Thoracic aorta (tissue), 2 donors: ENCODE results near the gene CPN1. TPM values are rescaled to one million over a fixed set of nuclear protein-coding genes. Genes with fewer than 3 reads are reported as not detected.
"Not testable (repeated sequence)": the region's sequence is repeated elsewhere in the genome, so short reads cannot be mapped to it uniquely, and the experiment has no call there.

Source experiments
- ATAC-seq: fragments of 150-250 bp; one replicate; pipeline ENCODE4 v1.8.0; 2017; ENCODE audit warnings: low read depth; ENCODE audit not compliant: insufficient number of reproducible peaks, low FRiP score
- DNase-seq: peaks from one replicate; pipeline ENCODE4 v3.0.0-alpha.2; 2020; ENCODE audit warnings: low spot score
- H3K27ac ChIP-seq, 2 donors: fragments of 200-600 bp; sonication (generic); 1 replicate in 1 of 2; 2 replicates in 1 of 2; pipeline ENCODE4 v1.5.1; 2016; ENCODE audit warnings: mild to moderate bottlenecking in 2 of 2, moderate library complexity in 2 of 2
- H3K27me3 ChIP-seq: fragments of 200-600 bp; sonication (generic); replicated peaks from 2 replicates; pipeline ENCODE4 v1.6.0; 2016; ENCODE audit warnings: mild to moderate bottlenecking; ENCODE audit not compliant: insufficient read depth
- H3K36me3 ChIP-seq: fragments of 200-600 bp; sonication (generic); one replicate; pipeline ENCODE4 v1.5.1; 2016
- H3K4me1 ChIP-seq, 2 donors: fragments of 200-600 bp; sonication (generic); 1 replicate in 1 of 2; 2 replicates in 1 of 2; pipeline versions ENCODE4 v1.5.1 to v1.6.0; 2016; ENCODE audit warnings: low read depth in 2 of 2, mild to moderate bottlenecking in 1 of 2; ENCODE audit not compliant: control insufficient read depth in 1 of 2
- H3K4me3 ChIP-seq: fragments of 200-600 bp; sonication (generic); 2 replicates; pipeline ENCODE4 v1.5.1; 2016; ENCODE audit warnings: mild to moderate bottlenecking
- H3K9me3 ChIP-seq: fragments of 200-600 bp; sonication (generic); 2 replicates; pipeline ENCODE4 v1.5.1; 2016
- CTCF ChIP-seq: fragments of 200-600 bp; sonication (generic); IDR thresholded peaks from one replicate; pipeline ENCODE4 v1.5.1; 2019; ENCODE audit warnings: antibody characterized with exemption
- total RNA-seq, 2 donors: library from RNA; depleted of rRNA; stranded (reverse); fragments of >200 nt; gene quantifications; one replicate each; pipeline versions ENCODE4 v1.1.0 to v1.2.3, GENCODE V29; 2016

The CPN1 gene
- total RNA-seq, 2 donors from 2014 or later, result not detected

- Histone ChIP-seq H3K4me1 (no peaks in the 10 kb centered on the region), H3K27me3 (no peaks in the 10 kb centered on the region), H3K36me3 (no peaks in the 10 kb centered on the region), H3K9me3 (no peaks in the 10 kb centered on the region), H3K27ac (no peak overlapping the region), H3K4me3 (no peak overlapping the region)
- TF ChIP-seq CTCF, result no peak
- no peak for DNase-seq
- ATAC-seq, result no peak
Measured at GRCh38 chr10:100083623-100084022, 2.0 kb upstream of the CPN1 start.

DNA sequence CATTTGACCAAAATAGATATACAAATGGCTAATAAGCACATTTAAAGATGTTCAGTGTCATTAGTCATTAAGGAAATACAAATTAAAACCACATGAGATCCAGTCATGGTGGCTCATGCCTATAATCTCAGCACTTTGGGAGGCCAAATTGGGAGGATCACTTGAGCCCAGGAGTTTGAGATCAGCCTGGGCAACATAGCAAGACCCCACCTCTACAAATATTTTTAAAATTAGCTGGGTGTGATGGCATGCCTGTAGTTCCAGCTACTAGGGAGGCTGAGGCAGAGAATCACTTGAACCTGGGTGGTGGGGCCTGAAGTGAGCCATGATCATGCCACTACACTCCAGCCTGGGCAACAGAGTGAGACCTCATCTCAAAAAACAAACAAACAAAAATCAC is 607 bp upstream of the CPN1 start:
- not testable (repeated sequence) for DNase-seq, H3K27me3 ChIP-seq, H3K4me1 ChIP-seq, ATAC-seq, H3K4me3 ChIP-seq, H3K36me3 ChIP-seq, H3K27ac ChIP-seq, H3K9me3 ChIP-seq

DNA sequence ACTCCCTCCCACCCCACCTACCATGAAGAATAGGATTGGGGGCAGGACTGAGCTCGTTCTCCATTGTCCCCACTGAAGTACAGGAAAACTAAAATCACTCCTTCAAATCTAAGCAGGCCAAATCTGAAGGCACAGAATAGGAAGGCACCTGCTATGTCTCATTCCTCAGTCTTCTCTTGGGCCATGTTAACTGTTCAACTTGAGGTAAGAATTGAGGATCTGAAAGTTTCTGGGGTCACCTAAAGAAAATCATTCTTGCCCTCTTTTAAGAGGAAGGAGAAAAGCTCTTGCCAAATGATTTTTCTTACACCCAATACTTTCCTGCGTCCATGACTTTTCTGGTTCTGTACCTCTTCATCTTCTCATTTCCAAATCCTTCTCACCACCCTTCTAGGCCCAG is 4.9 kb downstream of the CPN1 start:
- ATAC-seq (no peak), DNase-seq (no peak)
- TF ChIP-seq CTCF, result no peak
- H3K36me3 ChIP-seq, result no peaks in the 10 kb centered on the region
- H3K27me3 ChIP-seq, result no peaks in the 10 kb centered on the region
- H3K27ac ChIP-seq, result no peak overlapping the region
- H3K4me3 ChIP-seq, result no peak overlapping the region
- H3K4me1 ChIP-seq, result peaks cover 0 to 4% of the 10 kb centered on the region in 2 donors
- no peaks in the 10 kb centered on the region for H3K9me3 ChIP-seq

DNA sequence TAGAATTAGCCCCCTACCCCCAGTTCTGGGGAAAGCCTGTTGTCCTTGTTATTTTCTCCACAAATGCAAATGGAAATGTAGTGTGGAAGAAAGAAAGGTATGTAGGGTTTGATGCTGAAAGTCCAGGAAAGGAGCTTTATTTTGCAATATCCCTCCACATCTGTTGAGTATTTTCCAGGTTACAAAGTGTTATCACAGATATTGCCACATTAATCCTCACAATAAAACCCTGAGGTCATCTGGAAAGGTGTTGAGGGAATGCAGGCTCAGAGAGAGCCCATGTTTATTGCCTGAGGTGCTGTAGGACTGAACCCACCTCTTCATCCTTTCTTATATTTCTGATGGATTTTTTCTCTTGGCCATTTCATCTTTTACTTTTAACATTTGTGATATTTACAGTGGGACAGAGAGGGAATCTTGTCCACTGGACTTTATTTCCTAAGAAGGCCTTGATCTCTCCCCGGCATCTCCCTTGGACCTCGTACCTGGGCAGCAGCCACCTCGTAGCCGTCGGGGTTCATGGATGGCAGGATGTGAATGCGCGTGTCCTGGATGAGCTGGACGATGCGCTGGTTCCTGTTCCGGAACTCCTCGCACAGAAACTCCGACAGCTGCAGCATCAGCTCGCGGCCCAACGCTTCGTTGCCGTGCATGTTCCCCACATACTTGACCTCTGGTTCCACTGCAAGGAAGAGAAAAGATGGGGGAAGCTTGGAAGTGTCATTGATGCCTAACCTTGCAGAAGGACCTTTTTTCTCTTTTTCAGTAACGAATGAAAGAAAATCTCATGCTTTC is 6.0 kb downstream of the CPN1 start:
- Histone ChIP-seq H3K4me3 (no peak overlapping the region), H3K4me1 (peaks cover 0 to 4% of the 10 kb centered on the region in 2 donors), H3K27me3 (no peaks in the 10 kb centered on the region), H3K36me3 (no peaks in the 10 kb centered on the region), H3K9me3 (no peaks in the 10 kb centered on the region), H3K27ac (no peak overlapping the region)
- no peak for DNase-seq
- no peak for TF ChIP-seq CTCF
- ATAC-seq, result no peak

DNA sequence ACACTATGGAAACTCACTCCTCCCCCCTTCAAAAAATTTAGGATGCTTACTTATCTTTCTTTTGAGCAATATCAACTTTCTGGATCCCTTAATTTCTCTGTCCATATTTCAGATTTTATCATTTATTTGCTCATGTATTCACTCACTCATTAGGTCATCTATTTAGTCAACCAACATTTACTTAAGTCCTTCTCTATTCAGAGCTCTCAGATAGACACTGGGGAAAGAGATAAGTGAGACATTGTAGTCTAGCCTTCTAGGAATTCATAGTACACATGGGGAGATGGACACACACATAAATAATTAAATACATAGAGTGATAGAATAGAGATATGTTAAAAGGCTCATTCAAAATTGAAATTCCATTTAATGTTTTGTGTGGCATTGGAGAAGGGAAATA is 9.2 kb downstream of the CPN1 start:
- H3K27ac ChIP-seq, result no peak overlapping the region
- no peaks in the 10 kb centered on the region for H3K27me3 ChIP-seq
- no peaks in the 10 kb centered on the region for H3K9me3 ChIP-seq
- TF ChIP-seq CTCF, result no peak
- ATAC-seq (no peak), DNase-seq (no peak)
- no peaks in the 10 kb centered on the region for H3K36me3 ChIP-seq
- H3K4me1 ChIP-seq, result peaks cover 0 to 4% of the 10 kb centered on the region in 2 donors
- H3K4me3 ChIP-seq, result no peak overlapping the region

DNA sequence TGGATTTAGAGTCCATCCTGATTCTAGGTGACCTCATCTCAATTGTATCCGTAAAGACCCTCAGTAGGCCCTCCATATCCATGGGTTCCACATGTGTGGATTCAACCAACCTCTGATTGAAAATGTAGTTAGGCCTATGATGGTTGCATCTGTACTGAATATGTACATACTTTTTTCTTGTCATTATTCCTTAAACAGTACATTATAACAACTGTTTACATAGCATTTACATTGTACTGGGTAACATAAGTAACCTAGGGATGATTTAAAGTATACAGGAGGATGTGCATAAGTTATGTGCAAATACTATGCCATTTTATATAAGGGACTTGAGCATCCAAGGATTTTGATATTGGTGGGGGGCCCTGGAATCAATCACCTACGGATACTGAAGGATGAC is 10.1 kb downstream of the CPN1 start:
- Histone ChIP-seq H3K27me3 (no peaks in the 10 kb centered on the region), H3K4me3 (no peak overlapping the region), H3K4me1 (peaks cover 0 to 4% of the 10 kb centered on the region in 2 donors), H3K36me3 (no peaks in the 10 kb centered on the region), H3K27ac (no peak overlapping the region), H3K9me3 (no peaks in the 10 kb centered on the region)
- DNase-seq (no peak), ATAC-seq (no peak)
- TF ChIP-seq CTCF, result no peak
